Fibroblast of gingiva (primary cell): ENCODE results near the gene OTOF.

ENCODE experiments used
- DNase-seq: peaks from one replicate; pipeline ENCODE4 v3.0.0-alpha.2; 2011; ENCODE audit warnings: low read depth

The OTOF gene

GRCh38 chr2:26477911-26478253 is at the start of gene OTOF:
OTOF (minus strand) TSS chr2:26478124.
- DNase-seq: peak; percentile 40

- no peak for DNase-seq
These were observed 48.7 kb upstream of the OTOF start for GRCh38 chr2:26526589-26526988.

GRCh38 chr2:26526105-26526504 is 48.2 kb upstream of the OTOF start:
- DNase-seq: no peak

- DNase-seq: no peak
These were observed 45.8 kb upstream of the OTOF start for GRCh38 chr2:26523750-26524149.

GRCh38 chr2:26522751-26523171 is 44.8 kb upstream of the OTOF start:
- DNase-seq: no peak

GRCh38 chr2:26522325-26522724 is 44.4 kb upstream of the OTOF start:
- no peak for DNase-seq

GRCh38 chr2:26521913-26522180 is 43.9 kb upstream of the OTOF start:
- DNase-seq: no peak

GRCh38 chr2:26521054-26521912 is 43.4 kb upstream of the OTOF start:
- DNase-seq: no peak

GRCh38 chr2:26520148-26520449 is 42.2 kb upstream of the OTOF start:
- DNase-seq: no peak

- no peak for DNase-seq
These were observed 41.6 kb upstream of the OTOF start for GRCh38 chr2:26519396-26520147.

GRCh38 chr2:26516781-26517180 is 38.9 kb upstream of the OTOF start:
- no peak for DNase-seq

- DNase-seq: no peak
These were observed 38.3 kb upstream of the OTOF start for GRCh38 chr2:26516246-26516645.

- no peak for DNase-seq
These were observed 37.8 kb upstream of the OTOF start for GRCh38 chr2:26515771-26516170.

GRCh38 chr2:26514045-26514444 is 36.1 kb upstream of the OTOF start:
- no peak for DNase-seq

- no peak for DNase-seq
These were observed 35.3 kb upstream of the OTOF start for GRCh38 chr2:26513261-26513660.

- no peak for DNase-seq
These were observed 33.5 kb upstream of the OTOF start for GRCh38 chr2:26511466-26511865.

GRCh38 chr2:26510344-26510973 is 32.5 kb upstream of the OTOF start:
- DNase-seq: no peak

- no peak for DNase-seq
These were observed 31.2 kb upstream of the OTOF start for GRCh38 chr2:26509141-26509540.

GRCh38 chr2:26507932-26508331 is 30.0 kb upstream of the OTOF start:
- DNase-seq: no peak

GRCh38 chr2:26507088-26507487 is 29.2 kb upstream of the OTOF start:
- DNase-seq: no peak

- no peak for DNase-seq
These were observed 28.4 kb upstream of the OTOF start for GRCh38 chr2:26506279-26506678.

- no peak for DNase-seq
These were observed 26.1 kb upstream of the OTOF start for GRCh38 chr2:26504002-26504401.

GRCh38 chr2:26503231-26503880 is 25.4 kb upstream of the OTOF start:
- DNase-seq: peak; percentile 15
